Natural killer cell (primary cell): ENCODE measurements around the gene MPP1. TPM values are rescaled to one million over a fixed set of nuclear protein-coding genes. Genes with fewer than 3 reads are reported as not detected.
A peak's percentile ranks its signal among the peaks of the same experiment; 100 is the strongest.

Experiments
- ATAC-seq, 3 donors: fragments of 150-1000 bp in 2 of 3; fragments of 200-7000 bp in 1 of 3; cut with Tn5 transposase; 1 replicate in 1 of 3; 2 replicates in 2 of 3; pipeline ENCODE4 v1.10.0; 2021; ENCODE audit warnings: mild to moderate bottlenecking in 2 of 3, moderate library complexity in 2 of 3
- DNase-seq, 2 donors: peaks; one replicate each; pipeline versions ENCODE4 v3.0.0 to v3.0.0-alpha.2; 2013 to 2021; ENCODE audit warnings: mixed read lengths in 1 of 2
- H3K27ac ChIP-seq: one replicate; pipeline ENCODE4 v1.5.1; 2013; ENCODE audit warnings: mild to moderate bottlenecking, low read length
- H3K27me3 ChIP-seq: one replicate; pipeline ENCODE4 v1.6.1; 2013; ENCODE audit warnings: low read length; ENCODE audit not compliant: control insufficient read depth, insufficient read depth
- H3K36me3 ChIP-seq: one replicate; pipeline ENCODE4 v1.6.1; 2013; ENCODE audit warnings: low read length; ENCODE audit not compliant: control insufficient read depth, insufficient read depth
- H3K4me1 ChIP-seq: one replicate; pipeline ENCODE4 v1.6.1; 2013; ENCODE audit warnings: low read length; ENCODE audit not compliant: control insufficient read depth, insufficient read depth
- H3K4me3 ChIP-seq: one replicate; pipeline ENCODE4 v1.5.1; 2013; ENCODE audit warnings: low read length
- H3K9me3 ChIP-seq: one replicate; pipeline ENCODE4 v1.6.1; 2013; ENCODE audit warnings: low read length; ENCODE audit not compliant: control insufficient read depth, insufficient read depth
- H3K27ac Mint-ChIP-seq, 2 donors: one replicate each; pipeline ENCODE4 v1.8.0; 2022; ENCODE audit warnings: mild to moderate bottlenecking in 2 of 2, mixed read lengths in 2 of 2, moderate library complexity in 1 of 2
- H3K27me3 Mint-ChIP-seq, 2 donors: one replicate each; pipeline ENCODE4 v1.8.0; 2022; ENCODE audit warnings: low read depth in 2 of 2, mixed read lengths in 2 of 2
- H3K36me3 Mint-ChIP-seq: one replicate; pipeline ENCODE4 v1.8.0; 2022; ENCODE audit warnings: mixed read lengths
- H3K4me1 Mint-ChIP-seq, 2 donors: one replicate each; pipeline ENCODE4 v1.8.0; 2022; ENCODE audit warnings: mixed read lengths in 2 of 2
- H3K4me3 Mint-ChIP-seq: one replicate; pipeline ENCODE4 v1.8.0; 2022; ENCODE audit warnings: mild to moderate bottlenecking, moderate library complexity, mixed read lengths
- H3K9me3 Mint-ChIP-seq, 2 donors: one replicate each; pipeline ENCODE4 v1.8.0; 2022; ENCODE audit warnings: mixed read lengths in 2 of 2
- WGBS: methylation state at CpG from one replicate; pipeline ENCODE4 v1.1.7; 2013; ENCODE audit warnings: missing lambda C conversion rate; ENCODE audit not compliant: insufficient coverage; 5-methylcytosine and 5-hydroxymethylcytosine counted together
- intact Hi-C: fragments of 100-400 bp; cut with micrococcal nuclease; formaldehyde crosslinking; loops from one replicate; pipeline ENCODE4 v1.14.2; 2022
- total RNA-seq, 4 donors: library from RNA; stranded (reverse); fragments of 120-200 nt in 1 of 4; gene quantifications; one replicate each; pipeline versions ENCODE4 v1.2.3 to v1.2.4, GENCODE V29; 2013 to 2022
- TF ChIP-seq, protein P1 (sequence below): fragments of 200-600 bp; IDR thresholded peaks from one replicate; pipeline ENCODE4 v1.8.0; 2022; ENCODE audit warnings: antibody characterized with exemption

The MPP1 gene
- total RNA-seq, 3 donors from 2014 or later (not counting 1 experiment from before 2014, with no cell fraction given) = 20.8 to 36.7 (median 27.0) TPM

- WGBS = under 1% methylated on average over 8 of the region's 8 CpGs
- H3K4me1 Mint-ChIP-seq = peaks cover 88 to 93% of the 10 kb centered on the region in 2 donors
- H3K27ac Mint-ChIP-seq = peak overlapping the region; percentile 86 to 87
- TF ChIP-seq, protein P1, sequence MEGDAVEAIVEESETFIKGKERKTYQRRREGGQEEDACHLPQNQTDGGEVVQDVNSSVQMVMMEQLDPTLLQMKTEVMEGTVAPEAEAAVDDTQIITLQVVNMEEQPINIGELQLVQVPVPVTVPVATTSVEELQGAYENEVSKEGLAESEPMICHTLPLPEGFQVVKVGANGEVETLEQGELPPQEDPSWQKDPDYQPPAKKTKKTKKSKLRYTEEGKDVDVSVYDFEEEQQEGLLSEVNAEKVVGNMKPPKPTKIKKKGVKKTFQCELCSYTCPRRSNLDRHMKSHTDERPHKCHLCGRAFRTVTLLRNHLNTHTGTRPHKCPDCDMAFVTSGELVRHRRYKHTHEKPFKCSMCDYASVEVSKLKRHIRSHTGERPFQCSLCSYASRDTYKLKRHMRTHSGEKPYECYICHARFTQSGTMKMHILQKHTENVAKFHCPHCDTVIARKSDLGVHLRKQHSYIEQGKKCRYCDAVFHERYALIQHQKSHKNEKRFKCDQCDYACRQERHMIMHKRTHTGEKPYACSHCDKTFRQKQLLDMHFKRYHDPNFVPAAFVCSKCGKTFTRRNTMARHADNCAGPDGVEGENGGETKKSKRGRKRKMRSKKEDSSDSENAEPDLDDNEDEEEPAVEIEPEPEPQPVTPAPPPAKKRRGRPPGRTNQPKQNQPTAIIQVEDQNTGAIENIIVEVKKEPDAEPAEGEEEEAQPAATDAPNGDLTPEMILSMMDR = no peak
- Histone ChIP-seq H3K27ac (peak overlapping the region; percentile 92), H3K4me3 (no peak overlapping the region), H3K27me3 (no peaks in the 10 kb centered on the region), H3K36me3 (no peaks in the 10 kb centered on the region), H3K4me1 (peaks cover 75% of the 10 kb centered on the region), H3K9me3 (no peaks in the 10 kb centered on the region)
- ATAC-seq = peak; percentile 49 to 73 (median 72)
- peak overlapping the region; percentile 76 for H3K4me3 Mint-ChIP-seq
- H3K9me3 Mint-ChIP-seq = no peaks in the 10 kb centered on the region
- no peaks in the 10 kb centered on the region for H3K36me3 Mint-ChIP-seq
- intact Hi-C loops = no loop called here
- no peaks in the 10 kb centered on the region for H3K27me3 Mint-ChIP-seq
- DNase-seq = peak in 1 of 2 donors; percentile 67
Measured at GRCh38 chrX:154734061-154734781, 71.1 kb downstream of the MPP1 start.

- Histone ChIP-seq H3K4me1 (peaks cover 82% of the 10 kb centered on the region), H3K4me3 (no peak overlapping the region), H3K27ac (peak overlapping the region; percentile 92), H3K36me3 (no peaks in the 10 kb centered on the region), H3K9me3 (no peaks in the 10 kb centered on the region), H3K27me3 (no peaks in the 10 kb centered on the region)
- Mint-ChIP-seq H3K4me3 (peak overlapping the region; percentile 76), H3K27me3 (no peaks in the 10 kb centered on the region), H3K27ac (peak overlapping the region; percentile 86 to 87), H3K4me1 (peaks cover 92 to 93% of the 10 kb centered on the region in 2 donors), H3K36me3 (no peaks in the 10 kb centered on the region), H3K9me3 (no peaks in the 10 kb centered on the region)
- ATAC-seq (no peak), DNase-seq (peak in 1 of 2 donors; percentile 16)
- 20% methylated on average over 2 of the region's 2 CpGs for WGBS
- TF ChIP-seq, protein P1 = no peak
- intact Hi-C loops = loop anchor here (2.0 kb wide), 1 partner anchor 14 kb away; no protein-coding TSS in a partner anchor
Measured at GRCh38 chrX:154733066-154733425, 72.2 kb downstream of the MPP1 start.

- Mint-ChIP-seq H3K27ac (peak overlapping the region; percentile 86 to 87), H3K4me3 (peak overlapping the region; percentile 76), H3K36me3 (no peaks in the 10 kb centered on the region), H3K27me3 (no peaks in the 10 kb centered on the region), H3K4me1 (peaks cover 91 to 92% of the 10 kb centered on the region in 2 donors), H3K9me3 (no peaks in the 10 kb centered on the region)
- H3K27ac ChIP-seq = peak overlapping the region; percentile 92
- TF ChIP-seq, protein P1 = no peak
- no peaks in the 10 kb centered on the region for H3K27me3 ChIP-seq
- H3K9me3 ChIP-seq = no peaks in the 10 kb centered on the region
- no peaks in the 10 kb centered on the region for H3K36me3 ChIP-seq
- intact Hi-C loops = loop anchor here (2.0 kb wide), 1 partner anchor 14 kb away; no protein-coding TSS in a partner anchor
- DNase-seq = peak in 1 of 2 donors; percentile 35
- peak in 1 of 3 donors; percentile 9 for ATAC-seq
- H3K4me3 ChIP-seq = no peak overlapping the region
- 8% methylated on average over 5 of the region's 5 CpGs for WGBS
- peaks cover 80% of the 10 kb centered on the region for H3K4me1 ChIP-seq
Measured at GRCh38 chrX:154732421-154733065, 72.7 kb downstream of the MPP1 start.
